ENCODE data around the gene DCUN1D2. TPM values are rescaled to one million over a fixed set of nuclear protein-coding genes. Genes with fewer than 3 reads are reported as not detected.

DCUN1D2 gene
- total RNA-seq, 2 donors from 2014 or later, result 35.8 to 44.7 TPM

GRCh38 chr13:113432506-113433270, 57.8 kb downstream of the DCUN1D2 start:
- Histone ChIP-seq H3K9ac (ENCODE audit: extremely low read depth, low read length, poor library complexity, severe bottlenecking) (no peak overlapping the region), H3K9me3 (ENCODE audit: control insufficient read depth, low read length) (no peaks in the 10 kb centered on the region), H3K4me1 (ENCODE audit: control insufficient read depth, insufficient read depth, low read length) (no peaks in the 10 kb centered on the region), H3K36me3 (ENCODE audit: control insufficient read depth, insufficient read depth, low read length) (no peaks in the 10 kb centered on the region), H3K27ac (ENCODE audit: low read depth, low read length) (no peak overlapping the region), H3K4me3 (ENCODE audit: low read length) (no peak overlapping the region), H3K27me3 (ENCODE audit: control insufficient read depth, insufficient read depth, low read length, poor library complexity, severe bottlenecking) (no peaks in the 10 kb centered on the region)
- Mint-ChIP-seq H3K4me1 (no peaks in the 10 kb centered on the region), H3K27ac (no peak overlapping the region), H3K9me3 (no peaks in the 10 kb centered on the region), H3K36me3 (ENCODE audit: low read depth) (peaks cover 8% of the 10 kb centered on the region), H3K4me3 (no peak overlapping the region), H3K27me3 (ENCODE audit: insufficient read depth) (no peaks in the 10 kb centered on the region)
- peak; percentile 35 for DNase-seq
- WGBS, 2 experiments (ENCODE audit: insufficient coverage in 1 of 2, insufficient read length in 1 of 2), result 90 to 92% methylated on average over 28 to 34 of the region's 34 CpGs
- no peak for TF ChIP-seq CTCF (conservative IDR thresholded peaks at IDR 0.05)

GRCh38 chr13:113431171-113431570, 59.3 kb downstream of the DCUN1D2 start:
- H3K27me3 Mint-ChIP-seq (ENCODE audit: insufficient read depth), result no peaks in the 10 kb centered on the region
- no peak overlapping the region for H3K9ac ChIP-seq (ENCODE audit: extremely low read depth, low read length, poor library complexity, severe bottlenecking)
- no peaks in the 10 kb centered on the region for H3K9me3 ChIP-seq (ENCODE audit: control insufficient read depth, low read length)
- H3K36me3 Mint-ChIP-seq (ENCODE audit: low read depth), result peaks cover 8% of the 10 kb centered on the region
- H3K27me3 ChIP-seq (ENCODE audit: control insufficient read depth, insufficient read depth, low read length, poor library complexity, severe bottlenecking), result no peaks in the 10 kb centered on the region
- H3K4me3 Mint-ChIP-seq, result no peak overlapping the region
- H3K36me3 ChIP-seq (ENCODE audit: control insufficient read depth, insufficient read depth, low read length), result no peaks in the 10 kb centered on the region
- H3K4me1 ChIP-seq (ENCODE audit: control insufficient read depth, insufficient read depth, low read length), result no peaks in the 10 kb centered on the region
- H3K9me3 Mint-ChIP-seq, result no peaks in the 10 kb centered on the region
- WGBS, 2 experiments (ENCODE audit: insufficient coverage in 1 of 2, insufficient read length in 1 of 2), result 89 to 92% methylated on average over 16 to 22 of the region's 22 CpGs
- no peak overlapping the region for H3K27ac Mint-ChIP-seq
- H3K27ac ChIP-seq (ENCODE audit: low read depth, low read length), result no peak overlapping the region
- TF ChIP-seq CTCF (conservative IDR thresholded peaks at IDR 0.05), result no peak
- DNase-seq, result no peak
- H3K4me3 ChIP-seq (ENCODE audit: low read length), result no peak overlapping the region
- no peaks in the 10 kb centered on the region for H3K4me1 Mint-ChIP-seq

- H3K9me3 Mint-ChIP-seq, result no peaks in the 10 kb centered on the region
- TF ChIP-seq CTCF (conservative IDR thresholded peaks at IDR 0.05), result no peak
These were observed 60.0 kb downstream of the DCUN1D2 start for GRCh38 chr13:113430378-113431110.

More at GRCh38 chr13:113430378-113431110, 60.0 kb downstream of the DCUN1D2 start:
- Mint-ChIP-seq H3K27me3 (ENCODE audit: insufficient read depth) (no peaks in the 10 kb centered on the region), H3K4me1 (no peaks in the 10 kb centered on the region), H3K36me3 (ENCODE audit: low read depth) (peaks cover 8% of the 10 kb centered on the region), H3K4me3 (no peak overlapping the region), H3K27ac (no peak overlapping the region)
- Histone ChIP-seq H3K9ac (ENCODE audit: extremely low read depth, low read length, poor library complexity, severe bottlenecking) (no peak overlapping the region), H3K27ac (ENCODE audit: low read depth, low read length) (no peak overlapping the region), H3K9me3 (ENCODE audit: control insufficient read depth, low read length) (no peaks in the 10 kb centered on the region), H3K27me3 (ENCODE audit: control insufficient read depth, insufficient read depth, low read length, poor library complexity, severe bottlenecking) (no peaks in the 10 kb centered on the region), H3K36me3 (ENCODE audit: control insufficient read depth, insufficient read depth, low read length) (no peaks in the 10 kb centered on the region), H3K4me3 (ENCODE audit: low read length) (no peak overlapping the region), H3K4me1 (ENCODE audit: control insufficient read depth, insufficient read depth, low read length) (no peaks in the 10 kb centered on the region)
- WGBS, 2 experiments (ENCODE audit: insufficient coverage in 1 of 2, insufficient read length in 1 of 2), result 95 to 97% methylated on average over 15 to 22 of the region's 23 CpGs
- no peak for DNase-seq
